Measurements from ENCODE around the gene AKIRIN2.

Gene AKIRIN2

DNA sequence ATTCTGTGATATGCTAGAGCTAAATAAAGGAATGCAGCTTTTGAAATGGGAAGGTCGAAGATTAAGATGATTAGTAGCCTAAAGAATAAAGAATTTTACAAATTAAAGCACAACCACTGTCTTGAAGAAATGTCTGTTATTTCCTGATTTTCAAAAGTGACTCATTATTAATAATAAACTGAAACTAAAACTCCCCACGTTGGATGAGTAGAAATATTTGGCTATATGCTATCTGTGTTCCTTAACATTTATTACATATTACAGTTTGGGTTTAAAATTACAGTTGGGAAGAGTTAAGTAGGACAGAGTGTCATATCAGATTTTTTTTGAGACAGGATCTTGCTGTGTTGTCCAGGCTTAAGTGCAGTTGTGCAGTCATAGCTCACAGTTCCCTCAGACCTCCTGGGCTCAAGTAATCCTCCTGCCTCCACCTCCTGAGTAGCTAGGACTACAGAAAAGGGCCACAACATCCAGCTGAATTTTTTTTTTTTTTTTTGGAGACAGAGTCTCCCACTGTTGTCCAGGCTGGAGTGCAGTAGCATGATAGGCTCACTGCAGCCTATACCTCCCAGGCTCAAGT is 47.1 kb downstream of the AKIRIN2 start:
- no peak for DNase-seq (ENCODE audit: low spot score)

DNA sequence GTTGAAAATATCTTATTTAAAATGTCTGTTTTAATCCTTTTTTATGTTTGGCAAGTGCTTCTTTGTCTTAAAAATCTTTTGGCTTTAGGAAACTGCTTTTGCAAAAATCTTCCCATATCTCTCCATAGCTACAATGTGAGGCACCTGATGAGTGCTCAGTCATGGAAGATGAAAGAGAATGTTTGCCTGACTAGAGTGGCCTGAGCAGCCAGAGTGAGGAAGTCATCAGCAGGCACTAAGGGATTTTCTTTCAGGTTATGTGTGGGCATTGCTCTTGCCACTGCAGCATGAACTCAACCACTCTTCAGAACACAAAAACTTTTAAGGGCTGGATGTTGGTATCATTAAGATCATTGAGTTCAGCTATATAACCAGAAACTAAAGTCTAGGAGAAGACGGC is 47.9 kb downstream of the AKIRIN2 start:
- DNase-seq (ENCODE audit: low spot score), result no peak

- DNase-seq (ENCODE audit: low spot score), result no peak
These were observed 48.7 kb downstream of the AKIRIN2 start for GRCh38 chr6:87653074-87653962.

DNA sequence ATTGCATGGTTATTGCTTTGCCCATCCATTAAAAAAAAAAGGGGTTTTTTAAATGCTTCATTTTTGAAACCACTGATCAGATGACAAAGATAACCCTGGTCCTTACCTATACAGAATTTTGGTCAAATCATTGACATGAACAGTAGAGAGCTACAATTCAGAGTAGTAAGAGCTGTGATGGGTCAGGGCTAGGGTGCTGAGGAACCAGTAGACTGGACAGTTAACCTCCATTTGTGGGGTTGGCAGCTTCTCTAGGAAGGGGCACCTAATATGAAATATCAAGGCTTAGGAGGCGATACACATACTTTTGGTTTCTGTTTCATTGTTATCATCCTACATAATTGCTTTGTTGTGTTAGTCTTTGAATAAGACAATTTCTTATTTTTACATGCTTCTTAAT is 57.0 kb downstream of the AKIRIN2 start:
- no peak for DNase-seq (ENCODE audit: low spot score)

- no peak for DNase-seq (ENCODE audit: low spot score)
These were observed 60.9 kb downstream of the AKIRIN2 start for GRCh38 chr6:87641065-87641692.

DNA sequence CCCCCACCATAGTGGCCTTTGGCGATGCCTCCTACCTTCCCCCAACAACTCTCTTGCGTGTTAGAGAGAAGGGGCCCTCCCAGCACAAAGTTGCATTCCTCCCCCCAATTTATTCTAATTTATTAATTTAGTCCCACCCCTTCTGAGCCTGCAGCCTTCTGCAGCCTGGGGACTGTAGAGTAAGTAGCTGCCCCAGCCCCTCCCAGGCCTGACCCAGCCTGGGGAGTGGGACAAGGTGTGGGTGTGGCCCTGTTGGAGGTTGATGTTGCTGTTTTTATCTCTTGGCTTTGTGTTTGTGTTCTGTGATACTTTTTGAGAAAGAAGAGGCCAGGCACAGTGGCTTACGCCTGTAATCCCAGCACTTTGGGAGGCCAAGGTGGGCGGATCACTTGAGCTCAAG is 62.7 kb downstream of the AKIRIN2 start:
- DNase-seq (ENCODE audit: low spot score), result no peak

GRCh38 chr6:87637106-87637505 is 64.9 kb downstream of the AKIRIN2 start:
- DNase-seq (ENCODE audit: low spot score), result no peak

GRCh38 chr6:87636315-87636714 is 65.7 kb downstream of the AKIRIN2 start:
- DNase-seq (ENCODE audit: low spot score), result no peak

DNA sequence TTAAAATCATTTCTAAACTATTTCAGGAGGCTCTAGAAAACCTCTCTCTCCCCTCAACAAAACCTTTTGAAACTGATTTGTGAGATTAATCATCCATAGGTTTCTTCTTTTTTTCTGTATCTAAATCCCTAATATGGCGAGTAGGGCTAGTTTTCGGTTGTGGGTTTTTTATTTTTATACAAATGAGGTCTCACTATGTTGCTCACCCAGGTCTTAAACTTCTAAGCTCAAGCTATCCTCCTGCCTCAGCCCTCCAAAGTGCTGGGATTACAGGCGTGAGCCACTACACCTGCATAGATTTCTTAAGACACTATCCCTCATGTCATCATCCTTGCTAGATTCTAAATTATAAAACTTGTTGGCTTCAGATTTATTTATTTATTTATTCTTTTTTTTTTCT is 68.2 kb downstream of the AKIRIN2 start:
- DNase-seq (ENCODE audit: low spot score), result no peak

- no peak for DNase-seq (ENCODE audit: low spot score)
These were observed 71.3 kb downstream of the AKIRIN2 start for GRCh38 chr6:87630746-87631145.

- no peak for DNase-seq (ENCODE audit: low spot score)
These were observed 73.2 kb downstream of the AKIRIN2 start for GRCh38 chr6:87628881-87629280.

GRCh38 chr6:87628424-87628823 is 73.6 kb downstream of the AKIRIN2 start:
- no peak for DNase-seq (ENCODE audit: low spot score)
